ENCODE results near the gene SECTM1.

The SECTM1 gene

GRCh38 chr17:82314012-82314726, 19.4 kb downstream of the SECTM1 start:
- DNase-seq = peak; percentile 1

- no peak for DNase-seq
These were observed 20.2 kb downstream of the SECTM1 start for GRCh38 chr17:82313195-82314011.

GRCh38 chr17:82311971-82312370, 21.6 kb downstream of the SECTM1 start:
- no peak for DNase-seq

GRCh38 chr17:82310877-82311276, 22.7 kb downstream of the SECTM1 start:
- no peak for DNase-seq

GRCh38 chr17:82309656-82310570, 23.7 kb downstream of the SECTM1 start:
- DNase-seq = no peak

- no peak for DNase-seq
These were observed 27.8 kb downstream of the SECTM1 start for GRCh38 chr17:82305727-82306300.

- no peak for DNase-seq
These were observed 28.5 kb downstream of the SECTM1 start for GRCh38 chr17:82304826-82305726.

- DNase-seq = no peak
These were observed 29.4 kb downstream of the SECTM1 start for GRCh38 chr17:82303944-82304808.

GRCh38 chr17:82302991-82303943, 30.3 kb downstream of the SECTM1 start:
- DNase-seq = peak; percentile 64

GRCh38 chr17:82302568-82302963, 31.0 kb downstream of the SECTM1 start:
- peak; percentile 41 for DNase-seq

GRCh38 chr17:82301916-82302567, 31.5 kb downstream of the SECTM1 start:
- peak; percentile 70 for DNase-seq

GRCh38 chr17:82301300-82301915, 32.2 kb downstream of the SECTM1 start:
- DNase-seq = no peak

- DNase-seq = peak; percentile 83
These were observed 32.8 kb downstream of the SECTM1 start for GRCh38 chr17:82300707-82301270.

GRCh38 chr17:82300228-82300627, 33.3 kb downstream of the SECTM1 start:
- no peak for DNase-seq

- DNase-seq = peak; percentile 55
These were observed 34.1 kb downstream of the SECTM1 start for GRCh38 chr17:82299452-82299851.

GRCh38 chr17:82298538-82299421, 34.8 kb downstream of the SECTM1 start:
- no peak for DNase-seq
